ENCODE results near the gene CFAP52.

Gene CFAP52, protein sequence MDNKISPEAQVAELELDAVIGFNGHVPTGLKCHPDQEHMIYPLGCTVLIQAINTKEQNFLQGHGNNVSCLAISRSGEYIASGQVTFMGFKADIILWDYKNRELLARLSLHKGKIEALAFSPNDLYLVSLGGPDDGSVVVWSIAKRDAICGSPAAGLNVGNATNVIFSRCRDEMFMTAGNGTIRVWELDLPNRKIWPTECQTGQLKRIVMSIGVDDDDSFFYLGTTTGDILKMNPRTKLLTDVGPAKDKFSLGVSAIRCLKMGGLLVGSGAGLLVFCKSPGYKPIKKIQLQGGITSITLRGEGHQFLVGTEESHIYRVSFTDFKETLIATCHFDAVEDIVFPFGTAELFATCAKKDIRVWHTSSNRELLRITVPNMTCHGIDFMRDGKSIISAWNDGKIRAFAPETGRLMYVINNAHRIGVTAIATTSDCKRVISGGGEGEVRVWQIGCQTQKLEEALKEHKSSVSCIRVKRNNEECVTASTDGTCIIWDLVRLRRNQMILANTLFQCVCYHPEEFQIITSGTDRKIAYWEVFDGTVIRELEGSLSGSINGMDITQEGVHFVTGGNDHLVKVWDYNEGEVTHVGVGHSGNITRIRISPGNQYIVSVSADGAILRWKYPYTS

DNA sequence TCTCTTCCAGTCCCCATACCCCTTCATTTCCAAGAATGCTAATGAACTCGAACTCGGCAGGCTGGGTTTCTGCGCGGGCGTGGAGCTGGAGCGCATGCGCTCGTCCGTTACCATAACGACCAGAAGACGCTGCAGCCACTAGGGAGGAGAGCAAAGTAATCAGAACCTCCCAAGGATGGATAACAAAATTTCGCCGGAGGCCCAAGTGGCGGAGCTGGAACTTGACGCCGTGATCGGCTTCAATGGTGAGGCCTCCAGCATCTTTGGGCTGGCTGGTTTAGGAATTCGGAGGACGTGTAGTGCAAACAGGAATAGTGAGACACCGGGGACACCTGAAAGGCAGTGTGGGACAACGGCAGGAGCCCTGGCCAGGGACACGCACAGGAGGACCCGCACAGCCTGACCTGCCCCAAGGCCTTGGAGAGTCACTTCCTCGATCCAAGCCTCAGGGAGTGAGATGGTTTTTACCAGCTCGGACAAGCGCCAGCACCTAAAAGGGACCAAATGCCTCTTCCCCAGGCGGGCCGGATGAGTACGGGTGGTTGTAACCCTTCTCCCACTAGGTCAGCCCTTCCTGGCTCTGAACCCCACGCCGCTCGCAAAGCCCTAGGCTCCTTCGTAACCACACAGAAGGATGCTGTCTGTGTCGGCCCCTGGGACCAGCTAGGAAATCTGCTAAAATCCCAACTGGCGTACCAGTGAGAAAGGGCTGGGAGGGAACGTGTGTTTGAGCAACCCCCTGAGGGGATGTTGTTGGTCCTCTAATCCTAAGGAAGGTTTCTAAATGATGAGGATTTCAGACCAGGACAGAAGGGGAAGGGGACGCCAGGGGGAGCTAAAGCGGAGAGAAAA, at the start of gene CFAP52:
CFAP52 (plus strand) TSS at position 122 of the 852 bp plus-strand sequence; CDS start at position 176, 54 bp downstream.
- H2AFZ ChIP-seq (ENCODE audit: low read depth, low read length), result peak within 1 kb of the TSS; percentile 85
- H3K4me3 ChIP-seq (ENCODE audit: low read length), result peak within 1 kb of the TSS; percentile 97
- H3K9me3 ChIP-seq (ENCODE audit: low read length), result no peaks in the 10 kb centered on the region
- H3K36me3 ChIP-seq (ENCODE audit: insufficient read depth, low read length), result no peaks in the 10 kb centered on the region
- H3K4me1 ChIP-seq (ENCODE audit: insufficient read depth, low read length), result peaks cover 15% of the 10 kb centered on the region
- H3K27me3 ChIP-seq (ENCODE audit: insufficient read depth, low read length), result peaks cover 2% of the 10 kb centered on the region

DNA sequence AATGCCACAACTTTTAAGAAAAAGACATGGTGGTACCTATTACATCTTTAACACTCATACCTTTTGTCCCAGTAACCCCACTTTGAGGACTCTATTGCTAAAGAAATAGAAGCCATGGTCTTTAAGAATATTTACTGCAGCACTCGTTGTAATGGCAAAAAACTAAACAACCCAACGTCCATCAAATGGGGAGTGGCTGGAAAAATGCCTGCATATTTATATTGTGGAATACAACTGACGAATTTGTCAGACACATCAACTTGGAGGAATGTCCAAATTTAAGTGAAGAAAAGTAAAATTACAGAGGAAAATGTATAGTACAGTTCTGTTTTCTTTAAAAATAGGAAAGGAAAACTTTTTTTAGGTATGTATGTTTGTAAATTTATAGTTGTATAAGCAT, 48.7 kb upstream of the CFAP52 start:
- Histone ChIP-seq H2AFZ (ENCODE audit: low read depth, low read length) (no peak overlapping the region), H3K4me1 (ENCODE audit: insufficient read depth, low read length) (no peaks in the 10 kb centered on the region), H3K27me3 (ENCODE audit: insufficient read depth, low read length) (no peaks in the 10 kb centered on the region), H3K4me3 (ENCODE audit: low read length) (no peak overlapping the region), H3K36me3 (ENCODE audit: insufficient read depth, low read length) (no peaks in the 10 kb centered on the region), H3K9me3 (ENCODE audit: low read length) (no peaks in the 10 kb centered on the region)

DNA sequence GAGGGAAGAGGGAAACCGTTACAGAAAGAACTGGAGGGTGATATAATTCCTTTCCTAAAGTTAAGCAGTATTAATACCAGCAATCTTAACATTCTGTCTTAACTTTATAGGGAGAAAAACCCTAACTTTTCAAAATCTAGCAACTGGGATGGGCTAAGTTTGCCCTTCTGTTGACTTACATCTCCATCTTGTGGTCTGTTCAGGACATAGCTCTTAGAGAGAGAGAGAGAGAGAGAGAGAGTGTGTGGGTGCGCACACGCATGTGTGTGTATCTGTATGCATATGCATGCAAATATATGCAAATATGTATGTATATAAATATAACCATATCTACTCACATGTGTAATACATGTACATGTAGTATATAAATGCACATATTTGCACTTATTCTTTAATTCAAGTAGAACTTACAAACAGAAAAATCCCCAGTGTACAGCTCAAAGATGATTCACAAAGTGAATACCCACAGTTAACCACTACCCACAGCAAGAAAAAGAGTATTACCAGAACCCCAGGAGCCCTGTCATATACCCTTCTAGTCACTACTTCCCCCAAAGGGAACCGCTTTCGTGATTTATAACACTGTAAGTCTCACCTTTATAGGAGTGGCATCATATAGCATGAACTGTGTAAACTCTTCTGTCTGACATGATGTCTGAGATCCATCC, 47.3 kb upstream of the CFAP52 start:
- no peaks in the 10 kb centered on the region for H3K9me3 ChIP-seq (ENCODE audit: low read length)
- no peaks in the 10 kb centered on the region for H3K4me1 ChIP-seq (ENCODE audit: insufficient read depth, low read length)
- H3K36me3 ChIP-seq (ENCODE audit: insufficient read depth, low read length), result no peaks in the 10 kb centered on the region
- no peaks in the 10 kb centered on the region for H3K27me3 ChIP-seq (ENCODE audit: insufficient read depth, low read length)
- H2AFZ ChIP-seq (ENCODE audit: low read depth, low read length), result no peak overlapping the region
- H3K4me3 ChIP-seq (ENCODE audit: low read length), result no peak overlapping the region

DNA sequence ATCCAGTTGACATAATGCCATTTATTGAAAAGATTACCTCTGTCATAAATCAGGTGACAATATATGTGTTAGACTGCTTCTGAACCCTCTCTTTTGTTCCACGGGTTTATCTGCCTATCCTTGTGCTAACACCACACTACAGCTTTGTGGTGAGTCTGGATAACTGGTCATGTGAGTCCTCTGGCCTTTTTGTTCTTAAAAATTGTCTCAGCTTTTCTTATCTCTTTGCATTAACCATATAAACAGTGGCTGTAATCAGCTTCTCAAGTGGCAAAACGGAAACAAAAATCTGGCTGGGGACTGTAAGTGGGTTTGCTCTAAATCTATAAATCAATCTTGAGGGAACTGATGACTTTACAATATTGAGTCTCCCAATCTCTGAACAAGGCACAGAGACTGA, 45.4 kb upstream of the CFAP52 start:
- Histone ChIP-seq H2AFZ (ENCODE audit: low read depth, low read length) (no peak overlapping the region), H3K36me3 (ENCODE audit: insufficient read depth, low read length) (no peaks in the 10 kb centered on the region), H3K27me3 (ENCODE audit: insufficient read depth, low read length) (no peaks in the 10 kb centered on the region), H3K4me3 (ENCODE audit: low read length) (no peak overlapping the region), H3K9me3 (ENCODE audit: low read length) (no peaks in the 10 kb centered on the region), H3K4me1 (ENCODE audit: insufficient read depth, low read length) (no peaks in the 10 kb centered on the region)

DNA sequence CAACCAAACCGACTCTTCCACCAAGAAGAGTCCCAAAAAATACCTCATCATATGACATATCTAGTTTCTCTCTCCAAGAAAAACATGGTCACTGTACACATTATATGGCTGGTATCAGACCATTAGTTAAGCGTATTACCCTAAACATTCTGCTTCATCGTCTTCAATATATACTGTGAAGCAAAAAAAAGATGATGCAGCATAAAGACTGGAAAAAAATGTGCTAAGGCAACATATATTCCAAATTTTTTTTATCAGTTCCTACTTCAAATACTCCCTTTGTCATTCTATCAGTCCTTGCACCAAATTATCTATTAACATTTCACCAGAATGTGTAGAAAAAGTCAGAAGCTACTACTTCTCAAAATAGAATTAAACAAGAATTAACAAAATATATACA, 43.7 kb upstream of the CFAP52 start:
- Histone ChIP-seq H3K4me3 (ENCODE audit: low read length) (no peak overlapping the region), H3K9me3 (ENCODE audit: low read length) (peaks cover 2% of the 10 kb centered on the region), H3K4me1 (ENCODE audit: insufficient read depth, low read length) (no peaks in the 10 kb centered on the region), H3K27me3 (ENCODE audit: insufficient read depth, low read length) (no peaks in the 10 kb centered on the region), H3K36me3 (ENCODE audit: insufficient read depth, low read length) (no peaks in the 10 kb centered on the region), H2AFZ (ENCODE audit: low read depth, low read length) (no peak overlapping the region)

DNA sequence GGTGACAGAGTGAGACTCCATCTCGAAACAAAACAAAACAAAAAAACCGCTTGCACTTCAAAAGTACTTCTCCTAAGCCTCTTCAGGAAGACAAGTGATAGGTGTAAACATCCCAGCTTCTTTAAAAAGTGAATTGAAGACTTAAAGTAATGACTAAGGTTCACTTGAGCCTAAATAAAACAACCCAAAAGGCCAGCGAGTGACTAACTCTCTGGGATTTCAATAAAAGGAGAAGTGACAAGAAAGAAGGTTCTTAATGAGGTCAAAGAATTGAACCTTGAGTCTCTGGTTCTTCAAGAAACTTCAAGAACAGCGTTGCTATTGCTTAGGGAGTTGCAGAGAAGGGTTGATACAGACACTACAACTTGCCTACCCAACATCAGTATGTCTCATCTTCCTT, 43.0 kb upstream of the CFAP52 start:
- Histone ChIP-seq H3K9me3 (ENCODE audit: low read length) (peaks cover 2% of the 10 kb centered on the region), H3K4me1 (ENCODE audit: insufficient read depth, low read length) (no peaks in the 10 kb centered on the region), H2AFZ (ENCODE audit: low read depth, low read length) (no peak overlapping the region), H3K27me3 (ENCODE audit: insufficient read depth, low read length) (no peaks in the 10 kb centered on the region), H3K4me3 (ENCODE audit: low read length) (no peak overlapping the region), H3K36me3 (ENCODE audit: insufficient read depth, low read length) (no peaks in the 10 kb centered on the region)

DNA sequence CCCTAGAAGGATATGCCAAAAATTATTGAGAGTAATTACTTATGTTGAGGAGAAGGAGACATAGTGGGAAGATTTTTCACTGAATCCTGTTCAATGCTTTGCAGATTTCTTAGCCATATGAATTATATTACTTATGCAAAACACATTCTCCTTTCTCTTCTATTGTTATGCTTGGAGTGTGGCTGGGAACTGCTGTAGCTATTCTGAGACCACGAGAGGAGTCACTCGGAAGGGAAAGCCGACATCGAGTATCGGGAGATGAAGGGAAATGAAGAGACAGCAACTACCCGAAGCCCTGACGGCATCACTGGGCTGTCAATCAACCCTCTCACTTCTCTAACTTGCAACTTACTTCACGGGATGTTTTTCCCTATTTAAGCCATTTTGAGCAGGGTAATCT, 40.4 kb upstream of the CFAP52 start:
- no peaks in the 10 kb centered on the region for H3K4me1 ChIP-seq (ENCODE audit: insufficient read depth, low read length)
- peaks cover 2% of the 10 kb centered on the region for H3K9me3 ChIP-seq (ENCODE audit: low read length)
- H3K4me3 ChIP-seq (ENCODE audit: low read length), result no peak overlapping the region
- H3K27me3 ChIP-seq (ENCODE audit: insufficient read depth, low read length), result no peaks in the 10 kb centered on the region
- H3K36me3 ChIP-seq (ENCODE audit: insufficient read depth, low read length), result no peaks in the 10 kb centered on the region
- no peak overlapping the region for H2AFZ ChIP-seq (ENCODE audit: low read depth, low read length)

DNA sequence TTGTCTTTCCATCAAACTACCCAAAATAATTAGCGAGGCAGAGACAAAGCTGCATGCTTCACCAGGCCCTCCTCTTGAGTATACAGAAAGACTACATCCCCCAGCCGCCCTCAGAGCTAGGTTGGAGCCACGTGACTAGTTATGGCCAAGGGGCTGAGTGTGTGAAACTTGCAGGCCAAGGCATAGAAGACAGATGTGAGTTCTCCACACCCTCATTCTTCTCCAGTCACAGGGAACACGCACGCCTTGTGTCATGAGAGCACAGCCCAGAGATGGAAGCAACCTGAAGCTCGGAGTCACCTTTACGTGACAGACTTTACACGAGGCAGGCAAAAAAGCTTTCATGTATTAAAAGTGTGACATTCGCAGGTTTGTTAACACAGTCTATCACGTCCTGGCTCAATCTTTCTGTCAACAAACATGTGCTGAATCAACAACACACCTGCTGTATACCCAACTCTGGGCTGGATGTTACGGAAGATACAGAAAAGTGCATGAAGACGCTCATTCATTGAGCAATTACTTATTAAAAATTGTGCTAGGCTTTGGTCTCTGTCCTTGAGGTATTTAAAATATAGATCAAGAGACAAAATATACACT, 39.2 kb upstream of the CFAP52 start:
- Histone ChIP-seq H3K36me3 (ENCODE audit: insufficient read depth, low read length) (no peaks in the 10 kb centered on the region), H2AFZ (ENCODE audit: low read depth, low read length) (no peak overlapping the region), H3K4me3 (ENCODE audit: low read length) (no peak overlapping the region), H3K4me1 (ENCODE audit: insufficient read depth, low read length) (no peaks in the 10 kb centered on the region), H3K9me3 (ENCODE audit: low read length) (peaks cover 2% of the 10 kb centered on the region), H3K27me3 (ENCODE audit: insufficient read depth, low read length) (no peaks in the 10 kb centered on the region)

DNA sequence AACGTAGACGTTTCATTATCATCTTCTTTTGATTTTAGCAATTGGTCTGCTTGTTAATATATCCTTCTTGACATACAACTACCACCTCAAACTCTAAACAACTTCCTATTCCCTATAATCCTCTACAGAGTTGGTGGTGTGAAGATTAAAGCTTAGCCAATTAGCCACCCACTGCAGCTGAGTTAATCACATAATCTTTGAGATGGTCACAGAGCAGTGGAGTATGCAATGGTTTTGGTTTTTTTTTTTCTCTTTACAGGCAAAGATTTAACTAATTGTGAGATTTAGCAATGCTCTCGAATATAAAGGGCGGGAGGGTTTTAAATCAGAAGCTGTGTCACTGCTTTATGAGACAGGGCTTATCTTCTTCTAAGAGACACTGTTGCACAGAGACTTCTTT, 37.8 kb upstream of the CFAP52 start:
- peaks cover 2% of the 10 kb centered on the region for H3K9me3 ChIP-seq (ENCODE audit: low read length)
- H2AFZ ChIP-seq (ENCODE audit: low read depth, low read length), result no peak overlapping the region
- H3K27me3 ChIP-seq (ENCODE audit: insufficient read depth, low read length), result no peaks in the 10 kb centered on the region
- H3K4me1 ChIP-seq (ENCODE audit: insufficient read depth, low read length), result no peaks in the 10 kb centered on the region
- H3K36me3 ChIP-seq (ENCODE audit: insufficient read depth, low read length), result no peaks in the 10 kb centered on the region
- no peak overlapping the region for H3K4me3 ChIP-seq (ENCODE audit: low read length)

DNA sequence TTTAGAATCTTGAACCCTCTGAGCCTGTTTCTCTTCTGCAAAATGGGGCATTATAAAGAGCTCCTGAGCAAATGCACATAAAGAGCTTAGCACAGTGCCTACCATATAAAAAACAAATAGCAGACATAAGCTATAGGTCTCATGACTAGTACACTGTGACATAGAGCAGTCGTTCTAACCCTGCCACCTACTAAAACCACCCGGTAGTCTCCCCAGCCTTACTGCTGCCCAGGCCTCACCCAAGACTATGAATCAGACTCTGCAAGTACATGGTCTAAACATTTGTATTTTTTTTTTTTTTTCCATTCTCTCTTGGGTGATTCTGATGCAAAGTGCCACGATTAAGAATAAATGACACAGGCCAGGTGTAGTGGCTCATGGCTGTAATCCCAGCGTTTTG, 34.7 kb upstream of the CFAP52 start:
- Histone ChIP-seq H3K4me3 (ENCODE audit: low read length) (no peak overlapping the region), H3K36me3 (ENCODE audit: insufficient read depth, low read length) (no peaks in the 10 kb centered on the region), H3K27me3 (ENCODE audit: insufficient read depth, low read length) (no peaks in the 10 kb centered on the region), H2AFZ (ENCODE audit: low read depth, low read length) (no peak overlapping the region), H3K9me3 (ENCODE audit: low read length) (peaks cover 2% of the 10 kb centered on the region), H3K4me1 (ENCODE audit: insufficient read depth, low read length) (no peaks in the 10 kb centered on the region)

DNA sequence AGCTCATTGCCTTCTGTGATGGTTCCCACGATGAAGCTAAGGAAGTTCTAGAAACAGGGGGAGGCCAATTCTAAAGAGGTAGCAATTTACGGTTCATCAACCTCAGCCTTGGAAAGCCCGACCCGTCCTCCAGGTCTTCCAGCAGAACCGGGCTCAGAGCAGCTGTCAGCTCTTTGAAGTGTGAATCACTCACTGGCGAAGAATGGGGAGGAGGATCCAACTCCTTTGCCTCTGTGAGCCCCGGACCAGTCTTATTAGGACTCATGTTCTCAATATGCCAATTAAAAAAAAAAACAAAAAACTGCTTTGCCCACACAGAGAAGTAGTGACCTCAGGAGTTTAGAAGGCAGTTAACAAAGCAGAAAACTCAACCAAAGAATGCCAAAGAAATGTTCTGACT, 32.2 kb upstream of the CFAP52 start:
- Histone ChIP-seq H2AFZ (ENCODE audit: low read depth, low read length) (no peak overlapping the region), H3K9me3 (ENCODE audit: low read length) (no peaks in the 10 kb centered on the region), H3K27me3 (ENCODE audit: insufficient read depth, low read length) (no peaks in the 10 kb centered on the region), H3K4me1 (ENCODE audit: insufficient read depth, low read length) (no peaks in the 10 kb centered on the region), H3K4me3 (ENCODE audit: low read length) (no peak overlapping the region), H3K36me3 (ENCODE audit: insufficient read depth, low read length) (no peaks in the 10 kb centered on the region)

DNA sequence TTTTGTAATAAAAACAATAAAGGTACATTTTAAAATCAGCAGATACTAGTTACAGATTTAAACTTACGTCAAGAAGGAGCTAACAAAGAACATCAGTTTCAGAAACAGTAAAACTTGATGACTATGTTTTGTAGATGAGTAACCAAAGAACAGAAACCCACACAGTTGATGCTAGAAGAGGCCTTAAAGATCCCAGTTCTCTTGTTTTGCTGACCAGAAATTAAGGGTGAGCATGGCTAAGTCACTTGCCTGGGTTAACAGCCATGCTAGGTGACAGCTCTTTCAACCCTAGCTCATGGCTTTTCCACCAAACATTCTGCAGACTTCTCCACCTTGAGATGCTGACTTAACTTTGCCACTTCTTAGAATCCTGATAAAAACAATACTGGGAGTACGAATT, 27.2 kb upstream of the CFAP52 start:
- no peak overlapping the region for H3K4me3 ChIP-seq (ENCODE audit: low read length)
- no peaks in the 10 kb centered on the region for H3K27me3 ChIP-seq (ENCODE audit: insufficient read depth, low read length)
- no peaks in the 10 kb centered on the region for H3K9me3 ChIP-seq (ENCODE audit: low read length)
- H2AFZ ChIP-seq (ENCODE audit: low read depth, low read length), result no peak overlapping the region
- H3K4me1 ChIP-seq (ENCODE audit: insufficient read depth, low read length), result no peaks in the 10 kb centered on the region
- H3K36me3 ChIP-seq (ENCODE audit: insufficient read depth, low read length), result no peaks in the 10 kb centered on the region
